Measurements from ENCODE around the gene NPIPB13. TPM values are rescaled to one million over a fixed set of nuclear protein-coding genes. Genes with fewer than 3 reads are reported as not detected.

The NPIPB13 gene
- 0.18 and 0.29 TPM in 2 replicates for total RNA-seq

DNA sequence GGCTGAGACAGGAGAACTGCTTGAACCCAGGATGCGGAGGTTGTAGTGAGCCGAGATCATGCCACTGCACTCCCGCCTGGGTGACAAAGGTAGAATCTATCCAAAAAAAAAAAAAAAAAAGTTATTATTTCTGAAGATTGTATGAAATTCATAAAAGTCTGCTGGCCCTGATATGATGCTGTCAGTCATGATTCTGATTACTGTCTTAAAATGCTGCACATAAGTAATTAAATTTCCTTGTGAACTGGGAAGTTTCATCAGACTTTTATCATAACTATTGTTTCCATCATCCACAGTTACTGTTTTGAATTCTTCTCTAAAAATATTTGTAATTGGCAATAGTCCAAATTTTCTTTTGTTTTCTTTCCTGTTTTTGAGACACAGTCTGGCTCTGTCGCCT, at the start of gene NPIPB13:
NPIPB13 (minus strand) TSS at position 101 of the 400 bp plus-strand sequence. CDS start 2,906 bp downstream, outside the sequence.

DNA sequence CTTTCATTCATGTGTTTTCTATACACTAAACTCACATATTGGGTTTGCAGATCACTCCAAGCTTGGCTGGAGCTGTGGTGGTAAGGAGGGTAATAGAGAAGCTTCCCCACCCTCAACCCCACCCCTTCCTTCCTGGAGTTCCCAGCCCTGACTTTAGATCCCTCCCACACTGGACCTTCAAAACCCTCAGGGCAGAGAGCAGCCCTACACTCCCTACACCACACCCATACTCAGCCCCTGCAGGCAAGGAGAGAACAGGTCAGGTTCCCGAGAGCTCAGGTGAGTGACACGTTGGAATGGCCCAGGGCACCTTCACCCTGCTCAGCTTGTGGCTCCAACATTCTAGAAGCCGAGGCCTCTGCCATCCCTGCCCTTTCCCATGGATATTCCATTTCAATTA, 49.2 kb downstream of the NPIPB13 start, which contains the start of gene SULT1A3:
SULT1A3 (plus strand) TSS at position 207 of the 400 bp plus-strand sequence. CDS start 1,474 bp downstream, outside the sequence.

Other genes with a start within 250 kb of the NPIPB13 start
- gene DOC2A, start 237.5 kb downstream of the NPIPB13 start, total RNA-seq = 0.53 TPM in 1 of 2 replicates, not detected in the other
- gene C16orf92, start 225.3 kb downstream of the NPIPB13 start, total RNA-seq = not detected in 2 replicates
- gene TLCD3B, start 217.2 kb downstream of the NPIPB13 start, total RNA-seq = 1.2 TPM in 1 of 2 replicates, not detected in the other
- gene ALDOA, start 182.7 kb downstream of the NPIPB13 start, total RNA-seq = 1,681 and 1,789 TPM in 2 replicates
- 141 and 176 TPM in 2 replicates for gene PPP4C, start 172.5 kb downstream of the NPIPB13 start, total RNA-seq
- gene TBX6, start 156.6 kb downstream of the NPIPB13 start, total RNA-seq = 0.35 and 0.86 TPM in 2 replicates
- 17.9 and 28.3 TPM in 2 replicates for gene YPEL3, start 152.3 kb downstream of the NPIPB13 start, total RNA-seq
- 0.89 and 2.9 TPM in 2 replicates for gene GDPD3, start 134.9 kb downstream of the NPIPB13 start, total RNA-seq
- gene MAPK3, start 125.3 kb downstream of the NPIPB13 start, total RNA-seq = 69.5 and 90.6 TPM in 2 replicates
- gene CORO1A, start 64.9 kb downstream of the NPIPB13 start, total RNA-seq = 4.3 and 7.2 TPM in 2 replicates
- gene BOLA2B, start 54.8 kb downstream of the NPIPB13 start, total RNA-seq = 316 and 413 TPM in 2 replicates
- 57.9 and 58.7 TPM in 2 replicates for gene SLX1A, start 54.6 kb downstream of the NPIPB13 start, total RNA-seq
- gene SULT1A3, start 49.2 kb downstream of the NPIPB13 start, total RNA-seq = 1.7 and 5.0 TPM in 2 replicates
- 49.6 and 58.5 TPM in 2 replicates for gene CD2BP2, start 106.8 kb upstream of the NPIPB13 start, total RNA-seq
- gene TBC1D10B, start 122.0 kb upstream of the NPIPB13 start, total RNA-seq = 42.7 and 45.6 TPM in 2 replicates
- not detected in 2 replicates for gene MYL11, start 126.3 kb upstream of the NPIPB13 start, total RNA-seq
- not detected in 2 replicates for gene SEPTIN1, start 134.1 kb upstream of the NPIPB13 start, total RNA-seq
- gene ZNF48, start 146.9 kb upstream of the NPIPB13 start, total RNA-seq = 7.2 and 9.7 TPM in 2 replicates
- gene ZNF771, start 159.1 kb upstream of the NPIPB13 start, total RNA-seq = 9.9 and 11.8 TPM in 2 replicates
- 31.7 and 34.7 TPM in 2 replicates for gene DCTPP1, start 181.6 kb upstream of the NPIPB13 start, total RNA-seq
- 16.0 and 19.0 TPM in 2 replicates for gene SEPHS2, start 197.4 kb upstream of the NPIPB13 start, total RNA-seq
- not detected in 2 replicates for gene ITGAL, start 224.3 kb upstream of the NPIPB13 start, total RNA-seq

All from myometrial cell (primary cell).